DMS153 treated with DMSO at 0.1 percent for 48 hours (cell line): ENCODE measurements around the gene SPTB.

Experiments
- DNase-seq: peaks from one replicate; lab custom pipeline; 2025; ENCODE audit not compliant: unreplicated experiment; lab: John Stamatoyannopoulos, UW

The SPTB gene

DNA sequence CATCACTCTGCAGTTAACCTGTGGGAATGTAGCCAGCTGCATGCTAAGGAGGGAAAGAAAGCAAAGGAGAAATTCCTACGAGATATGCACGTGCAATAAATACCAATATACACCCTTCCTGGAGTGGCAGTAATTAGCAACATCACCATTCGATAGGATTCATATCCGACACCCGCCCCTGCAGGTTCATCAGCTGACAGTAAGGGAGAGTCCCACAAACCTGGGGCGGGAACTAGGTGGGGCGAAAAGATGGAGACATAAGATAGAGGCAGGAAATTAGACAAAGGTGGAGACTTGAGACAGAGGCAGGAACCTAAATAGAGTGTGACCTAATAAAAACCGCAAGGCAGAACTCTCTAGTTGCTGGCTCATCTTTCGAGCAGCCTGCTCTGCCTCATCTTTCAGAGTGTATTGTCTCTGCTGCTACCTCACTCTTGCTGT is 123.9 kb downstream of the SPTB start:
- no peak for DNase-seq

DNA sequence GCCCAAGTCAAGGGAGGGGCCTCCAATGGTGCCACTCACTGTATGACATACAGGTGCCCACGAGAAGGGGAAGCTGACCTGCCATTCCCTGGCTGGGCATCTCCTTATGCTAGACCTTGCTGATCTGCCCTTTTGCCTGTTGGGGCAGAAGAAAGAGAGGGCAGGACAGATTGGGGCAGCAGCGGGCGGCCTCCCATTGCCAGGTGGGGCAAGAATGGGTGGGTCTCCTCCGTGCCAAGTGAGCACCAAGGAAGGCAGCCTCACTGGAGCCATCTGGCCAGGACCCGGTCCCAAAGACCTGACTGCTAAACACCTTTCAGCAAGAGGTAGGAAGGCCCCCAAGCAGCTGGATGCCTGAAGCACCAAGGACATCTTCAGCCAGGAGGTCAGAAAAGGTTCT is 125.0 kb downstream of the SPTB start:
- DNase-seq = no peak

DNA sequence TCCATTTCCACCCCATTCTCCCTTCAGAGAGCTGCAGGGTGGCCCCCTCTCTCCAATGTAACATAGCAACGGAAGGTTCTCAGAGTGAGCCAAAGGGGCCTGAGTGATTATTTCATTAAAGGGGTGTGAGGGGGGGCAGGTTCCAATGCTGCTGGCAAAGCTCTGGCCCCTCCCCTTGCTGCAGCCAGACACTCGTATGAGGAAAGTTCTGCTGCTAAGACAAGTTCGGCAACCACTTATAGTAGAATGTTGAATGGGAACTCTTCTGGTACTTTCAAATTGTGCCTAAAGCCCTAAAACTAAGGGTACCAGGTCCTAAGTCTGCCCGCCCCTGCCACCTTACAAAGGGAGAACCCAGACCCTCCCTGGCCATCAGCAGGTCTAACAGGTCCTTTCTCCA is 125.7 kb downstream of the SPTB start:
- no peak for DNase-seq

DNA sequence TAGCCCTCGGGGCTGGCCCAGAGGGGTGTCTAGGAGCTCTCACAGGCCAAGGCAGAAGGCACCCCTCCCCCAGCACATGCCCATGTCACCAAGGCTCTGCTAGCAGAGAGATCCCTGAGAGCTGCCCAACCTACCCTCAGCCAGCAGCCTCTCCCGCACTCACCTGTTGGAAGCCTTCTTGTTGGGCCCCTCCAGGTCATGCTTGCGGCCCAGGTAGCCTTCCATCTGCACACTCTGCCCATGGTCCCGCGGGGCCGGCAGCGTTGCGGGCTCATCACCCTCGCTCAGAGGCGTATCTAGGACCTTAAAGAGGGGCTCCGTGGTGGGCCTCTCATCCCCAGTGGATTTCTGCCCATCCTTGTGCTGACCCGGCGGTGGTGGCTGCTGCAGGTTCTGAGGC is 126.3 kb downstream of the SPTB start:
- DNase-seq = no peak

DNA sequence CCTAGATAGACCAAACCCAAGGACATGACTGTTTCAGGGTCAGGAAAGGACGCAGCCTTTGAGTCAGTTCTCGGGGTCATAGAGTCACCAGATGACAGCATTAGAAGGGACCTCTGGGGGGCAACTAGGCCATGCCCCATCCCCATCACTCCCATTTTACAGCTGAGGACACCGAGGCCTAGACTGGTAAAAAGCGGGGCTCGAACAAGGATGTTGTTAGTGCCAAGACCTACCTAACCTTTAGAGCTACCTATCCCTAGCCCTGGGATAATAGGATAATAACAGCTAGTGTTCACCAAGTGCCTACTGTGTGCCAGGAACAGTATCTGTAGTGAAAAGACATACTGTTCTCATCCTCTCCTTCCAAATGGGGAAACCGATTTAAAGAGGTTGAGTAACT is 126.8 kb downstream of the SPTB start:
- DNase-seq = no peak

DNA sequence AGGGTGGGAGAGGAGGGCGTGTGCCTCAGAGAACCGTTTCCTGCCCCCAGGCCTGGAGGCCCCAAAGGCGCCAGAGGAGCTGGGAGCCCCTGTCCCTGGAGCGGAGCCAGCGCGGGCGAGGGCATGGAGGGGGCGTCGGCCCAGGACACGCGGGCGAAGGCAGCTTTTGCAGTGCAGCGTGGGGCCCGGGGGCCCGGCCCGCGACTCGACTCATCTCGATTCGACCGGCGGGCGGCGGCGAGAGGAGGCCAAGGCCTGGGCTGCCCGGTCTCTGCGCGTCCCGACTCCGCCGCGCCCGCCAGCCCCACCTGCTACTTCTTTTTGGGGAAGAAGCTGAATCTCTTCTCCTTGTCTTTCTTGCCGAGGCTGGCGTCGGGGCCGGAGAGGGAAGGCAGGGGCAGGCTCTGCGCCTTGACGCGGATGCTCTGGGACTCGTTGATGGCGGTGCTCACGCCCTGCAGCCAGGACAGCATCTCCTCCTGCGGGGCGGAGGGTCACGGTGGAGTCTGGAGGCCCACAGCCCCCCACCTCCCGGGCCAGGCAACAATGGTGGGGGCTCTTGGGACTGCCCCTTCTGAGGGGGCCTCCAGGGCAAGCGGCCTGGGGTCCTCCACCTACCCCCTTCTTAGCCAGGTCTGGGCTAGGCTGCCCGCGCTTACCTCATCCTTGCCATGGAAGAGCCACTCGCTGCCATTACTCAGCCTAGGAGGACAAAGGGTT is 130.6 kb downstream of the SPTB start:
- DNase-seq = no peak

DNA sequence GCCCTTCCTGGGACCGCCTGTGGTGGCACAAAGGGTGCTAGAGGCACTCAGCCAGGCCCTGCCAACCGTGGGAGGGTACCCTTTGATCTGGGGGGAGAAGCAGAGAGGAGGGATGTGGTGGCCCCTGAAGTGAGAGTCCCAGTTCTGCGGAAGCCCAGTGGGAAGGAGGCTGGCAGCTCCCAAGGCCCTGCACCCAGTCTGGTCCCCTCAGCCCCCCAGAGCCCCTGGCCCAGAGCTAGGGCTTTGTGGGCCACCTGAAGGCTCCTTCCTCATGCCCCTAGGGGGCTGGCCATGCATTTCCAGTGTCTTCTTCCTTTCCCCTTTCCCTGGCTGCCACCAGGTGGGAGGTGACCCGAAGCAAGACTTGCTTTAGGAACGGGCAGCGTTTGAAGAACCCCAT is 131.2 kb downstream of the SPTB start:
- no peak for DNase-seq

DNA sequence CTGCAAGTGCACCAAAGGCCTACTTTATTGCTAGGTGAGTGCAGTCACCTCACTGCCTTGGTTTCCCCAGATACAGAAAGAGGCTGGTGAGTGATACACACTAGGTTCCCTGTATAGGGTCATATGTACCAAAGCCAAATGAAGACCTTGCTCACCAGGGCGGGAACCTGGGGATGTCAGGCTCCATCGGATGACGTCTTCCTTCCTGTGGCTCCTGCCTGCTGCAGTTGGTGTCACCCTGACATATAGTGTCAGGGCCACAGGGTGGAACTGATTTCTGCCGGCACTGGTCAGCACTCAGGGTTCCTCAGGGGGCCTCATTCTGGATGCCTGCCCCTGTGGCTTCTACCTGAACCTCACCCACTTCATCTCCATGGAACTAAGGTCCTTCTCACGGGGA is 132.4 kb downstream of the SPTB start:
- no peak for DNase-seq

DNA sequence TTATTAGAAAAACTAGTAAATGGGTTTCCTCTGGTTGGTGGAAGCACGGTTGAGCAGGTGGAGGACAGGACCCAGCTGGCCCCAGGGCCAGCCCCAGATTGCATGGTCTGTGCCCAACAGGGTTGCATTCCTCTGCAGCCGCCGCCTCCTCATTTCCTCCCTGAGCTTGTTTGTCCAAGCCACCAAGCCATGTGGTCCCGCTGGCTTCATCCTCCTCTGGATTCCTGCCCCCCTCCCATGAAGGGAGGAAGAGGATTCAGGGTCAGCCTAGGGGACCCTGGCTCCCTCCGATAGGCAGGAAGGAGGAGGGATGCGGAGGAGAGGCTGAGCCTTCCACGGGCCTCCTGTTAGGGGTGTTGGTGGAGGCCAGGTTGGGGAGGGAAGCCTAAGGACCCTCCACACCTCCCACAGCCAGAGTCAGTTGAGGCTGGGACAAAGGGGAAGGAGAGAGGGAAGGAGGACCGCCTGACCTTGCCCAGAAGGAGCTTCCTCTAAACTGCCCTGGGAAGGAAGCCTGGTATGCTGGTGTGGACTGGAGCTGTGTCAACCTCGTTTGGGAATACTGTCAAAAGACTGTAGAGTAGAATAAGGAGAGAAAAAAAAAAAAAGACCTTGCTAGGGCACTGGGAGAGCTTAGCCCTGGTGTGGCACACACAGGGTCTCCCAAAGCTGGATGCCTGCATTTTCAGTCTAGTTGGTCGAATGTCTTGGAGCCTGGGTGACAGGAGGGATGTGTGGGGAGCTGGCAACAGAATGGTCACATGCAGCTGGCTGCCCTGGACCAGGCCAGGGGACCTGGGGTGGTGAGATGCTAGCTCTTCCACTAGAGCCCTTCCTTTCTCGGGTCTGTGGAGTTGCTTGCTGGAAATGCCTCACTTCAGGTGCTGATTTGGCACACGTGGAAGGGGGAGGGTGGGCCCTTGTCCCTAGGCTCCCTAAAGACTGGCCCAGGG is 133.1 kb downstream of the SPTB start:
- DNase-seq = no peak

DNA sequence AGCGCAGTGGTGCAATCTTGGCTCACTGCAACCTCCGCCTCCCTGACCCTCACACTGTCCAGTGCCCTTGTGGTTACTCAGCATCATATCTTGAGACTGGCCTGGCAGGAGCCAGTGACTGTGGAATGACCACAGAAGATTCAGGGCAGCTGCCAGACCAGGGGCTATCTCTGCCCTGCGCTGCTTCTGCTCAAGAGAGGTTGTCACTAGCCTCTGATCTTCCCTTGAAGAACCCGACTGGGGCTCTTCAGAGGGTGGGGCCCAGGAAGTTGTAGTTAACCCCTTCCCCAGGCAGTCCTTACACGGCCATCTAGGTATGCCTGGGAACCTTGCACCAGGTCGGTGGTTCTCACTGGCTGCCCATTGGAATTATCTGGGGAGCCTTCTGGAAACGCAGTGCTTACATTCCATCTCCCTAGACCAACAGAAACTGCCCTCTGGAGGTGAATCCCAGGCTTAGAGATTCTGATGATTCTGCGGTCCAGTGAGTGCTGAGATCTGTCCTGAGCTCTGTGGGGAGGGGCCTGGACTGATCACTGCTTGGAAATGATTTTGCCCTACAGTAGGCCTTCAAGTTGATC is 134.1 kb downstream of the SPTB start:
- DNase-seq = no peak

DNA sequence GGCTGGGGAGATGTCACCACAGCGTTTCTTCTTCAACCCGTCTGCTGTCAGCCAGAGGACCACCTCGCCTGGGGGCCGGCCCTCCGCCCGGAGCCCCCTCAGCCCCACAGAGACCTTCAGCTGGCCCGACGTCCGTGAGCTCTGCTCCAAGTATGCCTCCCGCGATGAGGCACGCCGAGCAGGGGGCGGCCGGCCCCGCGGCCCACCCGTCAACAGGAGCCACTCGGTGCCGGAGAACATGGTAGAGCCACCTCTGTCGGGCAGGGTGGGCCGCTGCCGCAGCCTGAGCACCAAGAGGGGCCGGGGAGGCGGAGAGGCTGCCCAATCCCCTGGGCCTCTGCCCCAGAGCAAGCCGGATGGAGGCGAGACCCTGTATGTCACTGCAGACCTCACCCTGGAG is 136.6 kb downstream of the SPTB start:
- no peak for DNase-seq

DNA sequence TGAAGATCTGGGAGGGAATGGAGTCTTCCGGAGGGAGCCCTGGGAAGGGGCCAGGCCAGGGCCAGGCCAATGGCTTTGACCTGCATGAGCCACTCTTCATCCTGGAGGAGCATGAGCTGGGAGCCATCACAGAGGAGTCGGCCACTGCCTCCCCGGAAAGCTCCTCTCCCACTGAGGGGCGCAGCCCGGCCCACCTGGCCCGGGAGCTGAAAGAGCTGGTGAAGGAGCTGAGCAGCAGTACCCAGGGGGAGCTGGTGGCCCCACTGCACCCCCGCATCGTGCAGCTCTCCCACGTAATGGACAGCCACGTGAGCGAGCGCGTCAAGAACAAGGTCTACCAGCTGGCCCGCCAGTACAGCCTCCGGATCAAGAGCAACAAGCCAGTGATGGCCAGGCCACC is 137.7 kb downstream of the SPTB start:
- DNase-seq = no peak

DNA sequence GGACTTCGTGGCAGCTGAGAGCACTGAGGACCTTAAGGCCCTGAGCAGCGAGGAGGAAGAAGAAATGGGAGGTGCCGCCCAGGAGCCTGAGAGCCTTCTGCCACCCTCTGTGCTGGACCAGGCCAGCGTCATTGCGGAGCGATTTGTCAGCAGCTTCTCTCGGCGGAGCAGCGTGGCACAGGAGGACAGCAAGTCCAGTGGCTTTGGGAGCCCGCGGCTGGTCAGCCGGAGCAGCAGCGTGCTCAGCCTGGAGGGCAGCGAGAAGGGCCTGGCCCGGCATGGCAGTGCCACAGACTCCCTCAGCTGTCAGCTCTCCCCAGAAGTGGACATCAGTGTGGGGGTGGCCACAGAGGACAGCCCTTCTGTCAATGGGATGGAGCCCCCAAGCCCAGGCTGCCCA is 138.5 kb downstream of the SPTB start:
- no peak for DNase-seq

DNA sequence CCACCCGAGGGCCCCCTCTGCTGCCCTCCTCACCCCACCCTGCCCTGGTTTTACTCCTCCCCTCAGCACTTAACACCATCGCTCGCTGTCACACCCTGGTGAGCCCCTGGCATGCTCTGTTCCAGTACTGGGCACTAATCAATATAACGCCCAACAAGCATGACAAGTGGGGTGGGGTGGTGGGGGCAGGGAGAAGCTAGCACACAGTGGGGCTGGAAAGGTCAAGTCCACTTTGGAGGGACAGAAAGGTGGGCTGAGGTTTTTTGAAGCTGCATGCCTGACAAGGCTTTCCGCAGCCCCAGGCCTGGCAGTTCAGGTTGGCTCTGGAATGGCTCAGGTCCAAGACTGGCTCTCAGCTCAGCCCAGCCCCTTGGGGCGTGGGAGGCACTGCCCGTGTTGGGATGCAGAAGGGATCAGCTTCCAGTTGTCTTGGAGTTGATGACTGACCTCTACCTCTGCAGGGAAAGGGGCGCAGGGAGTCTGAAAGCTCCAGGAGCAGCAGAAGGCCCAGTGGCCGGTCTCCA is 141.4 kb downstream of the SPTB start:
- DNase-seq = no peak

DNA sequence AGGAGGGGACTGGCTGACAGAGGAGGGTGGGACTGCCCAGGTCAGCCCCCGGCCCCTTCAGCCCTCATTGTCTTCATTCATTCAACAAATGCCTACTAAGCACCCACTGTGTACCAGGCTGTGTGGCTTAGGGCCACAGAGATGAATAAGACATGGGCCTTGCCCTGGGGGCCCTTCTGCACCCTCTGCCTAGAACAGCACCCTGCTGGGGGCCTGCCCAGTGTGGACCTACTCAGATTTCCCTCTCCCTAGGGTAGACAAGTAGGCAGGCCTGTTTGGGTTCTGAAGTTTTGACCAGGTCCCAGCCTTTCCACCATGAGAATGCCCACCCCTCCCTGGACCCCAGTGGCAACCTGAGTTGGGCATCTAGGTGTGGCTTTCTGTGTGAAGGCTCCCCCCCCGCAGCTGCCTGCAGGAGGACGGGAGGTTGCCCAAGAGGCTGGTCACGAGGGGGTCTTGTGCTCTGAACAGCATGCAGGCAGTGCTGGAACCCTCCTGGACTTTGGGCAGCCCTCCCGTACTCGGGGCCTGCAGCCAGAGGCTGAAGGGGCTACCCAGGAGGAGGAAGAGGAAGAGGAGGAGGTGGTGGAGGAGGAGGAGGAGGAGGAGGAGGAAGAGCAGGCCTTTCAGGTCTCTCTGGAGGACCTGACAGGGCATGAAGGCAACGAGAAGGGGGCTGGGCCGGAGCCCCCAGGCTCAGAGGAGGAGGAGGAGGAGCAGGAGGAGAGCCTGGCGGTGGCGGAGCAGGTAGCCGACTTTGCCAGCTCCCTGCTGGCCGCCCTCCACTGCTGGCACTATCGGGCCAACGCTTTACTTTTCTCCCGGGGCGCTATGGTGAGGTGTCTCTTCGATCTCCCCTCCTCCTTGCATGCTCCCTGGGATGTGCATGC is 142.1 kb downstream of the SPTB start:
- no peak for DNase-seq

DNA sequence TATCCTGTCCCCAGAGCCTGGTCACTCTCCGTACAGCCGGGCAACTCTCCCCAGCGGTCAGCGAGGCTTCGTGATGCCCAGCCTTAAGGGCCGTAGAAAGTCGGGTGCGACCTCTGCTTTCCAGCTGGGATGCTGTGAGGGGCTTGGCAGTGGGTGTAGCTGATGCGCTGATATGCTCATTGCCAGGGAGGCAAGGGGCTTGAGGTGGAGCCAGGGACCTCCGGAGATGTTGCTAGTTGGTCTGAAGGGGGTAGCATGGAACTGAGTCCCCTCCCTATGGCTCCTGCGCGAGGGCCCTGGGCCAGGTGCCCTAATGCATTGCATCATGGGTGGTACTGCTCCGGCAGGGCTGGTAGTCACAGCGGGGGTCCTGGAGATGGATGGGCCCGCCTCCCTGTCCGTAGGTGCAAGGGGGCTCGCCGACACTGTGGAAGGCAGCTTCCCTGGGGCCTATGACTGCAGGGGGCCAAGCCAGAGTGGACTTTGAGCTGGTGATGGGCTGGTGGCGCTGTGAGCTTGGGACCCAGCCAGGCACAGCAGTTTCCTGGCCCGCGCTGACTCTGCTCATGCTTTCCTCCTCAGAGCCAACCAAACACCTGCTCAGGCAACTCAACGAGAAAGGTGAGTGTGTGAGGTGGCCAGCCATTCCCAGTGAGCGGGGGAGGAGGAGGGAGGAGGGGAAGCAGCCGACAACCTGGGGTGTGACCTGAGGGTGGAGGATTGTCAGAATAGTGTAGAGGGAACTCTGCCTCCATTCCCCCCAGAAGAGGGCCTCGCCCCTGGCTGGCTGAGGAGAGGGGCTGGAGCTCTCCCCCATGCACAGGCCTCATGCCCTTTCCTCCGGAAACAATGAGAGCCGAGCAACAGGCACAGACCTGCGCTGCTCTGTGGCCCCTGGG is 143.2 kb downstream of the SPTB start:
- no peak for DNase-seq

DNA sequence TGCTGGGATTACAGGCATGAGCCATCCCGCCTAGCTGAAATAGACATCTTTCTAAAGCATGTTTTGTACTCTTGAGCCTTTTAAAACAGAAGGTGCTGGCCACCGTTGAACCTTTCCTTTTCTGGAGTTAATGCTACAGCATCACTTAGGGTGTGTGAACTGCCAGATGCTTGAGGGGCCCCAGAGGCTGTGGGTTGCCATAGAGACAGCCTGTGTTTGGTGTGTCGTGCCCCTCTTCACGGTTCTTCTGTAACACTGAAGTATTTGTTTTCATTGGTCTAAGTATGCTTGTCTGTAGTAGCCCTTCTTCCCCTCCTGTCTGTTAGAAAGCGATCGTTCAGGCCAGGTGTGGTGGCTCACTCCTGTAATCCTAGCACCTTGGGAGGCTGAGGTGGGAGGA is 144.7 kb downstream of the SPTB start:
- DNase-seq = no peak

DNA sequence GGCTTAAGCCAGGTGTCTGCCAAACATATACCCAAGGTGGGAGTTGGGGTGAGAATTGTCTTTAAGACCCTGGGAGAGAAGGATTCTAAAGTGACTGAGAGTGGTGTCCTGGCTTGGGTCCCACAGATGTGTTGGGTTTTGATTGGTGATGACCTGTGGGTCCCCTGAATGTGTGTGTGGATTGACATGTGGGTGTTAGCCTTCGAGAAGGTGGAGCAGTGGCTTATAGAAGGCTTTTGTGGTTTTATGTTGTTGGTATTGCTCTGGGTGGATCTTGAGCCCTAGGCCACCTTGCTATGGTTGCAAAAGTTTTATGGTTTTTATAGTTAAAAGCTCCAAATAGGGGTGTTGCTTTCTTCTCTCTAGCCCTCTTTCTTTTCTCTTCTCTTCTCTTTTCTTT is 145.8 kb downstream of the SPTB start:
- no peak for DNase-seq

DNA sequence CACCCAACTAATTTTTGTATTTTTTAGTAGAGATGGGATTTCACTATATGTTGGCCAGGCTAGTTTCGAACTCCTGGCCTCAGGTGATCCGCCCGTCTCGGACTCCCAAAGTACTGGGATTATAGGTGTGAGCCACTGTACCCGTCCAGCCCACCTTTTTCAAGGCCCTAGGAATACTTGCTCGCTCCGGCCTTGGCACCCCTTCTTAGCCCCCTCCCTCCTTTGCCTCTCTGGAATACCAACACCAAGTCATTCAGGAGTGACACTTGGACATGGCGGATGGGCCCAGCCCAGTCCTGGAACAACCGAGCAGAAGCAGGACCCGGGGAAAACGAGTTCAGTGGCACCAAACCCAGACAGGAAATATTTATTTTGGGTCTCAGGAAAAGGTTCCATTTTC is 146.4 kb downstream of the SPTB start:
- no peak for DNase-seq
